Measurements from ENCODE around the gene TMED4.

- no peak for TF ChIP-seq POLR2A (IDR thresholded peaks at IDR 0.05)
- TF ChIP-seq CTCF (IDR thresholded peaks at IDR 0.05): no peak
These were observed 40.8 kb downstream of the TMED4 start, which contains the start of gene NPC1L1 for GRCh38 chr7:44541028-44541869.

Data from heart left ventricle (tissue), 13 donors.